HepG2 (cell line): Measurements from ENCODE around the gene HSPB7. TPM values are rescaled to one million over a fixed set of nuclear protein-coding genes. Genes with fewer than 3 reads are reported as not detected.

ENCODE experiments used
- ATF1 ChIP-seq: IDR thresholded peaks from 2 replicates; pipeline ENCODE4 v1.6.1; 2016; ENCODE audit warnings: mild to moderate bottlenecking, control low read depth
- ATM ChIP-seq: fragments of 450-650 bp; IDR thresholded peaks from 2 replicates; pipeline ENCODE4 v1.7.1; 2017; ENCODE audit warnings: mild to moderate bottlenecking, borderline replicate concordance
- ELF4 ChIP-seq: sonication (generic); formaldehyde crosslinking; IDR thresholded peaks from 2 replicates; pipeline ENCODE4 v1.5.0; 2020; ENCODE audit warnings: missing genetic modification reagents, mild to moderate bottlenecking, moderate library complexity, borderline replicate concordance
- KIAA2018 ChIP-seq: sonication (generic); formaldehyde crosslinking; IDR thresholded peaks from 2 replicates; pipeline ENCODE4 v1.5.0; 2020; ENCODE audit warnings: mild to moderate bottlenecking, missing genetic modification reagents, borderline replicate concordance
- PATZ1 ChIP-seq: sonication (generic); formaldehyde crosslinking; IDR thresholded peaks from 2 replicates; pipeline ENCODE4 v1.4.0; 2020; ENCODE audit warnings: missing genetic modification reagents
- SATB2 ChIP-seq: sonication (generic); formaldehyde crosslinking; IDR thresholded peaks from 2 replicates; pipeline ENCODE4 v1.5.0; 2020; ENCODE audit warnings: missing genetic modification reagents
- SMAD3 ChIP-seq: sonication (generic); formaldehyde crosslinking; IDR thresholded peaks from 2 replicates; pipeline ENCODE4 v1.4.0; 2020; ENCODE audit warnings: missing genetic modification reagents
- THAP11 ChIP-seq: IDR thresholded peaks from 2 replicates; pipeline ENCODE4 v1.6.1; 2016; ENCODE audit warnings: missing biosample characterization, missing genetic modification reagents
- TSC22D2 ChIP-seq: sonication (generic); formaldehyde crosslinking; IDR thresholded peaks from 2 replicates; pipeline ENCODE4 v1.5.1; 2020; ENCODE audit warnings: missing genetic modification reagents, mild to moderate bottlenecking, borderline replicate concordance
- ZKSCAN8 ChIP-seq: IDR thresholded peaks from 2 replicates; pipeline ENCODE4 v1.6.1; 2016; ENCODE audit warnings: borderline replicate concordance, missing genetic modification reagents, missing compliant biosample characterization
- ZNF333 ChIP-seq: sonication (generic); formaldehyde crosslinking; IDR thresholded peaks from 2 replicates; pipeline ENCODE4 v1.4.0; 2020; ENCODE audit warnings: mild to moderate bottlenecking, missing genetic modification reagents, borderline replicate concordance
- ZNF382 ChIP-seq: sonication (generic); formaldehyde crosslinking; IDR thresholded peaks from 2 replicates; pipeline ENCODE4 v1.5.0; 2020; ENCODE audit warnings: missing genetic modification reagents, mild to moderate bottlenecking, borderline replicate concordance
- ZNF468 ChIP-seq: sonication (generic); formaldehyde crosslinking; IDR thresholded peaks from 2 replicates; pipeline ENCODE4 v1.8.0; 2022; ENCODE audit warnings: mild to moderate bottlenecking, moderate library complexity, missing genetic modification reagents
- ZNF720 ChIP-seq: sonication (generic); formaldehyde crosslinking; IDR thresholded peaks from 2 replicates; pipeline ENCODE4 v1.4.0; 2020; ENCODE audit warnings: missing genetic modification reagents
- ZNF790 ChIP-seq: sonication (generic); formaldehyde crosslinking; IDR thresholded peaks from 2 replicates; pipeline ENCODE4 v1.8.0; 2022; ENCODE audit warnings: missing genetic modification reagents, mild to moderate bottlenecking, borderline replicate concordance
- ZZZ3 ChIP-seq: sonication (generic); formaldehyde crosslinking; IDR thresholded peaks from 2 replicates; pipeline ENCODE4 v1.4.0; 2020; ENCODE audit warnings: missing genetic modification reagents, mild to moderate bottlenecking, borderline replicate concordance
- polyA plus RNA-seq, 8 experiments: library from polyadenylated mRNA; depleted of rRNA in 3 of 8; stranded (reverse) in 7 of 8; unstranded in 1 of 8; fragments of >200 nt; fragmentation: Illumina TruSeq in 4 of 8; extraction: Trizol in 4 of 8; gene quantifications; 2 replicates each; pipeline versions ENCODE4 v1.2.1 to v1.2.3, GENCODE V29; 2011 to 2016; ENCODE audit warnings: low read depth in 4 of 8, missing spikeins in 1 of 8, mixed read lengths in 1 of 8; ENCODE audit not compliant: insufficient read depth in 1 of 8
- total RNA-seq, 5 experiments: library from RNA; depleted of rRNA; stranded (reverse); fragments of >200 nt; fragmentation: Illumina TruSeq; extraction: Trizol; gene quantifications; 2 replicates each; pipeline ENCODE4 v1.2.3, GENCODE V29; 2016; ENCODE audit warnings: low read depth in 1 of 5
- TF ChIP-seq, protein P1 (sequence below): sonication (generic); formaldehyde crosslinking; IDR thresholded peaks from 2 replicates; pipeline ENCODE4 v1.4.0; 2020; ENCODE audit warnings: missing genetic modification reagents

HSPB7 gene
- total and polyA plus RNA-seq, 2 of the 13 experiments (the other 11 are each of a cell fraction or from before 2014, with no cell fraction given): 0.20 TPM; not detected in 1

DNA sequence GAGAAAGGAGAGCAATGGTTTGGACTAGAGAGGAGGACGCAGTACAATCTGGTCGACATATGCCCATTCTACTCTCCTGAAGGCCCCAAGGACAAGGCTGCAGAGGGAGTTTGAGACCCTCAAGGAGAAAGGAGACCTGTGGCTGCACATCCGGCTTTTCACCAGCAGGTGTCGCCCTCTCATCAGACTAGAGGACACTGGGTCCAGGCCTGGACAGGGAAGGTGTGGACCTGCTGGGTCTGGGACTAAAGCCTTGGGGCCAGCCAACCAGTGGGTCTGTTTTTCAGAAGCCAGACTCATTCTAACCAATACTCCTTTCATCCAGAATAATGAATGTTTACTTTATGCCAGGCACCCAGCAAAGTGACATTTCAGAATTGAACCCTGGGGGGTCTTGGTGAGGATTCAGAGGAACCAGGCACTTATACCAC is 8.8 kb downstream of the HSPB7 start (continued):
- TF ChIP-seq KIAA2018 (CRISPR knock-in tag) (no peak), SMAD3 (CRISPR knock-in tag) (0 out of 2 replicates have a peak, but pooled peaks have one; percentile 52), SATB2 (CRISPR knock-in tag) (no peak), ZNF382 (CRISPR knock-in tag) (no peak), ZNF468 (CRISPR knock-in tag) (no peak), THAP11 (CRISPR knock-in tag) (peak; percentile 38; the same call in 1 of the 2 replicates), ZNF720 (CRISPR knock-in tag) (no peak), ZNF333 (CRISPR knock-in tag) (no peak), ATF1 (CRISPR knock-in tag) (no peak), ZKSCAN8 (CRISPR knock-in tag) (0 out of 2 replicates have a peak, but pooled peaks have one; percentile 28), ZZZ3 (CRISPR knock-in tag) (no peak), ATM (no peak), PATZ1 (CRISPR knock-in tag) (peak; percentile 40; the same call in 1 of the 2 replicates), TSC22D2 (CRISPR knock-in tag) (peak; percentile 42; the same call in 1 of the 2 replicates), ELF4 (CRISPR knock-in tag) (no peak), ZNF790 (CRISPR knock-in tag) (no peak)
- TF ChIP-seq, protein P1, sequence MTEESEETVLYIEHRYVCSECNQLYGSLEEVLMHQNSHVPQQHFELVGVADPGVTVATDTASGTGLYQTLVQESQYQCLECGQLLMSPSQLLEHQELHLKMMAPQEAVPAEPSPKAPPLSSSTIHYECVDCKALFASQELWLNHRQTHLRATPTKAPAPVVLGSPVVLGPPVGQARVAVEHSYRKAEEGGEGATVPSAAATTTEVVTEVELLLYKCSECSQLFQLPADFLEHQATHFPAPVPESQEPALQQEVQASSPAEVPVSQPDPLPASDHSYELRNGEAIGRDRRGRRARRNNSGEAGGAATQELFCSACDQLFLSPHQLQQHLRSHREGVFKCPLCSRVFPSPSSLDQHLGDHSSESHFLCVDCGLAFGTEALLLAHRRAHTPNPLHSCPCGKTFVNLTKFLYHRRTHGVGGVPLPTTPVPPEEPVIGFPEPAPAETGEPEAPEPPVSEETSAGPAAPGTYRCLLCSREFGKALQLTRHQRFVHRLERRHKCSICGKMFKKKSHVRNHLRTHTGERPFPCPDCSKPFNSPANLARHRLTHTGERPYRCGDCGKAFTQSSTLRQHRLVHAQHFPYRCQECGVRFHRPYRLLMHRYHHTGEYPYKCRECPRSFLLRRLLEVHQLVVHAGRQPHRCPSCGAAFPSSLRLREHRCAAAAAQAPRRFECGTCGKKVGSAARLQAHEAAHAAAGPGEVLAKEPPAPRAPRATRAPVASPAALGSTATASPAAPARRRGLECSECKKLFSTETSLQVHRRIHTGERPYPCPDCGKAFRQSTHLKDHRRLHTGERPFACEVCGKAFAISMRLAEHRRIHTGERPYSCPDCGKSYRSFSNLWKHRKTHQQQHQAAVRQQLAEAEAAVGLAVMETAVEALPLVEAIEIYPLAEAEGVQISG (CRISPR knock-in tag): no peak
